Measurements from ENCODE around the gene ADIRF.
"Not testable (repeated sequence)": the region's sequence is repeated elsewhere in the genome, so short reads cannot be mapped to it uniquely, and the experiment has no call there.

Gene ADIRF

DNA sequence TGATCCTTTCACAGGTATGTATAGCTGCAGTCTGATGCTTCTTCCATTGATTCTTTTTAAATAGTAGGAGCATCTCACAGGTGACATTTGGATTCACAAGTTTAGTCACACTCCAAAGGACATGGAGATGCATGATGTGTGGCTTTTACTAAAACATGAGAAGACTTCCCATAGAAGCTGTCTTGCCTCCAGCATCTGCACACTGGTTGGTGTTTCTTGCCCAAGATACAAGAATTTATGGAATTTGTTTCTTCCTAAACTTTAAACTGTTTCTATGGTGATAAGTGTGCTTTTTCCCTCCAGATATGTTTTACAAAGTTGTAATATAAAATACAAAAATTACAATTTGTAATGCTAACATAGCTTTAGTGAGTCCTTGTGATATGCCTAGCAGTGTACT is 24.2 kb downstream of the ADIRF start:
- no peak overlapping the region for H3K27ac ChIP-seq (ENCODE audit: low read depth, low read length)
- H3K4me3 ChIP-seq (ENCODE audit: low read depth, low read length): no peak overlapping the region
- H3K27me3 ChIP-seq (ENCODE audit: control insufficient read depth, insufficient read depth, low read length): no peaks in the 10 kb centered on the region
- no peaks in the 10 kb centered on the region for H3K4me1 ChIP-seq (ENCODE audit: control insufficient read depth, insufficient read depth, low read length)
- H3K36me3 ChIP-seq (ENCODE audit: control insufficient read depth, insufficient read depth, low read length): no peaks in the 10 kb centered on the region
- H3K9ac ChIP-seq (ENCODE audit: low read length): no peak overlapping the region
- H3K9me3 ChIP-seq (ENCODE audit: control insufficient read depth, insufficient read depth, low read depth, low read length): no peaks in the 10 kb centered on the region

DNA sequence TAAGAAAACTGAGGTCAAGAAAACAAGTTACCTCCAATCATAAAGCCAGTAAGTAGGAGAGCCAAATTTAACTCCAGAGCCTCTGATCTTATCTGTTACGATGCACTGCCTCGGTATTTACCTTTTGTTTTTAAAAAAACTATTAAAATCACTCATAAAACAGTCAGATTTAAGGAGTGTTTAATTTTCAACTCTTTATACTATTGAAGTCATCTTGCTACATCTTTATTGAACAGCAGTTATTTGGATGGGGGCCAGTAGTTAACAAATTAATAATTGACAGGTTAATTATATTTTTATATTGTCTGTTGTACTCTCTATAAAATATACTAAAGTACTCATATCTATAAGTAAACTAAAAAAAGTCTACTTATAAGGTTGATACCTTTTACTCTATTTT is 24.6 kb downstream of the ADIRF start:
- Histone ChIP-seq H3K9me3 (ENCODE audit: control insufficient read depth, insufficient read depth, low read depth, low read length) (no peaks in the 10 kb centered on the region), H3K27ac (ENCODE audit: low read depth, low read length) (no peak overlapping the region), H3K4me1 (ENCODE audit: control insufficient read depth, insufficient read depth, low read length) (no peaks in the 10 kb centered on the region), H3K36me3 (ENCODE audit: control insufficient read depth, insufficient read depth, low read length) (no peaks in the 10 kb centered on the region), H3K9ac (ENCODE audit: low read length) (no peak overlapping the region), H3K27me3 (ENCODE audit: control insufficient read depth, insufficient read depth, low read length) (no peaks in the 10 kb centered on the region), H3K4me3 (ENCODE audit: low read depth, low read length) (no peak overlapping the region)

GRCh38 chr10:86999802-87000403 is 31.6 kb downstream of the ADIRF start:
- H3K4me3 ChIP-seq (ENCODE audit: low read depth, low read length); H3K9me3 ChIP-seq (ENCODE audit: control insufficient read depth, insufficient read depth, low read depth, low read length); H3K4me1 ChIP-seq (ENCODE audit: control insufficient read depth, insufficient read depth, low read length); H3K36me3 ChIP-seq (ENCODE audit: control insufficient read depth, insufficient read depth, low read length); H3K27me3 ChIP-seq (ENCODE audit: control insufficient read depth, insufficient read depth, low read length); H3K27ac ChIP-seq (ENCODE audit: low read depth, low read length); H3K9ac ChIP-seq (ENCODE audit: low read length): not testable (repeated sequence)

DNA sequence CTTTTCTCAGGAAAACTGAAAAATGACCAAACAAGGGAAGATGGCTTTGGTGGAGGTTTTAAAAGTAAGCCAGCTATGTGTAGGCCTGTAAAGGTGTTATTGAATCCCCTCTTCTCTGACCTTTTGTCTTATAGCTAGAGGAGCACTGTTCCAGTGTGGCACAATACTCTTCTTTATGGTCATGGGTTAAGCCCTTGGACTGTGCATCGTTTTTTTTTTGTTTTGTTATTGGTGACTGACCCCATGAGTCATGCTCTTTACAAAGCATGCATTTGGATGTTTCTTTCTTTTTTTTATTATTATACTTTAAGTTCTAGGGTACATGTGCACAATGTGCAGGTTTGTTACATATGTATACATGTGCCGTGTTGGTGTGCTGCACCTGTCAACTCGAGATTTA is 32.2 kb downstream of the ADIRF start:
- Histone ChIP-seq H3K4me3 (ENCODE audit: low read depth, low read length) (no peak overlapping the region), H3K27ac (ENCODE audit: low read depth, low read length) (no peak overlapping the region), H3K4me1 (ENCODE audit: control insufficient read depth, insufficient read depth, low read length) (no peaks in the 10 kb centered on the region), H3K36me3 (ENCODE audit: control insufficient read depth, insufficient read depth, low read length) (no peaks in the 10 kb centered on the region), H3K9me3 (ENCODE audit: control insufficient read depth, insufficient read depth, low read depth, low read length) (no peaks in the 10 kb centered on the region), H3K27me3 (ENCODE audit: control insufficient read depth, insufficient read depth, low read length) (no peaks in the 10 kb centered on the region), H3K9ac (ENCODE audit: low read length) (no peak overlapping the region)

GRCh38 chr10:87007124-87007523 is 38.8 kb downstream of the ADIRF start:
- H3K4me1 ChIP-seq (ENCODE audit: control insufficient read depth, insufficient read depth, low read length); H3K27me3 ChIP-seq (ENCODE audit: control insufficient read depth, insufficient read depth, low read length); H3K9me3 ChIP-seq (ENCODE audit: control insufficient read depth, insufficient read depth, low read depth, low read length); H3K9ac ChIP-seq (ENCODE audit: low read length); H3K4me3 ChIP-seq (ENCODE audit: low read depth, low read length); H3K36me3 ChIP-seq (ENCODE audit: control insufficient read depth, insufficient read depth, low read length); H3K27ac ChIP-seq (ENCODE audit: low read depth, low read length): not testable (repeated sequence)

- not testable (repeated sequence) for H3K36me3 ChIP-seq (ENCODE audit: control insufficient read depth, insufficient read depth, low read length); H3K4me1 ChIP-seq (ENCODE audit: control insufficient read depth, insufficient read depth, low read length); H3K9ac ChIP-seq (ENCODE audit: low read length); H3K4me3 ChIP-seq (ENCODE audit: low read depth, low read length); H3K9me3 ChIP-seq (ENCODE audit: control insufficient read depth, insufficient read depth, low read depth, low read length); H3K27me3 ChIP-seq (ENCODE audit: control insufficient read depth, insufficient read depth, low read length); H3K27ac ChIP-seq (ENCODE audit: low read depth, low read length)
Measured at GRCh38 chr10:87007674-87008073, 39.4 kb downstream of the ADIRF start.

- not testable (repeated sequence) for H3K36me3 ChIP-seq (ENCODE audit: control insufficient read depth, insufficient read depth, low read length); H3K4me1 ChIP-seq (ENCODE audit: control insufficient read depth, insufficient read depth, low read length); H3K9ac ChIP-seq (ENCODE audit: low read length); H3K4me3 ChIP-seq (ENCODE audit: low read depth, low read length); H3K27me3 ChIP-seq (ENCODE audit: control insufficient read depth, insufficient read depth, low read length); H3K9me3 ChIP-seq (ENCODE audit: control insufficient read depth, insufficient read depth, low read depth, low read length); H3K27ac ChIP-seq (ENCODE audit: low read depth, low read length)
Measured at GRCh38 chr10:87008303-87008702, 40.0 kb downstream of the ADIRF start.

- not testable (repeated sequence) for H3K27ac ChIP-seq (ENCODE audit: low read depth, low read length); H3K36me3 ChIP-seq (ENCODE audit: control insufficient read depth, insufficient read depth, low read length); H3K4me3 ChIP-seq (ENCODE audit: low read depth, low read length); H3K9me3 ChIP-seq (ENCODE audit: control insufficient read depth, insufficient read depth, low read depth, low read length); H3K9ac ChIP-seq (ENCODE audit: low read length); H3K27me3 ChIP-seq (ENCODE audit: control insufficient read depth, insufficient read depth, low read length); H3K4me1 ChIP-seq (ENCODE audit: control insufficient read depth, insufficient read depth, low read length)
Measured at GRCh38 chr10:87009134-87009696, 40.9 kb downstream of the ADIRF start.

- not testable (repeated sequence) for H3K36me3 ChIP-seq (ENCODE audit: control insufficient read depth, insufficient read depth, low read length); H3K4me1 ChIP-seq (ENCODE audit: control insufficient read depth, insufficient read depth, low read length); H3K27me3 ChIP-seq (ENCODE audit: control insufficient read depth, insufficient read depth, low read length); H3K4me3 ChIP-seq (ENCODE audit: low read depth, low read length); H3K27ac ChIP-seq (ENCODE audit: low read depth, low read length); H3K9ac ChIP-seq (ENCODE audit: low read length); H3K9me3 ChIP-seq (ENCODE audit: control insufficient read depth, insufficient read depth, low read depth, low read length)
Measured at GRCh38 chr10:87013528-87013927, 45.2 kb downstream of the ADIRF start.

DNA sequence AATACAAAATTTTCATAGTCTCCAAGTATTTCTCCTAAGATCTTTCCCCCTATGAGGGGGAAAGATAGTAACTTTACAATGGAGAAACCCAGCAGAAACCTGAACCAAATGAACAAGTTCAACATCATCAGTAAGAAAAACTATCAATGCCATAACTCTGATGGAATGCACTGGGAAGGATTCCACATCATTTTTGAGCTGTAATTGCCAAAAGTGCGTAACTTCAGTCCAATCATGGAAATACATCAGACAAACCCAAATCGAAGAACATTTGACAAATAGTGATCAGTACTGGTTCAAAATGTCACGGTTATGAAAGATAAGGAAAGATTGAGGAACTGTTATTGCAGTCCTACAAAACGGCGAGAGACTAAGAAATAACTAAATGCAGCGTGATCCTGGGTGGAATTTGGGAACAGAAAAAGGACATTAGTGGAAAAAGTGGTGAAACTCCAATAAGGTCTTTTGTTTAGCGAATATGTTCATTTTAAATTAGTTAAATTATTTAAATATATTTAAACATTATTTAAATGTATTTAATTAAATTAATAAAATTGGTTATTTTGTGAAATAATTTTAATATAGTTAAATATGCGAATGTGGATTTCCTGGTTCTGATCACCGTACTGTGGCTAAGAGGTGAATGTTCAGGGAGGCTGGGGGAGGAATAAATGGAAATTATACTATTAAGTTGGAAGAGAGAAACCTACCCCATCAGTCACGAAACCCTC is 46.9 kb downstream of the ADIRF start:
- H3K36me3 ChIP-seq (ENCODE audit: control insufficient read depth, insufficient read depth, low read length); H3K9me3 ChIP-seq (ENCODE audit: control insufficient read depth, insufficient read depth, low read depth, low read length); H3K4me1 ChIP-seq (ENCODE audit: control insufficient read depth, insufficient read depth, low read length); H3K27ac ChIP-seq (ENCODE audit: low read depth, low read length); H3K4me3 ChIP-seq (ENCODE audit: low read depth, low read length); H3K27me3 ChIP-seq (ENCODE audit: control insufficient read depth, insufficient read depth, low read length); H3K9ac ChIP-seq (ENCODE audit: low read length): not testable (repeated sequence)

DNA sequence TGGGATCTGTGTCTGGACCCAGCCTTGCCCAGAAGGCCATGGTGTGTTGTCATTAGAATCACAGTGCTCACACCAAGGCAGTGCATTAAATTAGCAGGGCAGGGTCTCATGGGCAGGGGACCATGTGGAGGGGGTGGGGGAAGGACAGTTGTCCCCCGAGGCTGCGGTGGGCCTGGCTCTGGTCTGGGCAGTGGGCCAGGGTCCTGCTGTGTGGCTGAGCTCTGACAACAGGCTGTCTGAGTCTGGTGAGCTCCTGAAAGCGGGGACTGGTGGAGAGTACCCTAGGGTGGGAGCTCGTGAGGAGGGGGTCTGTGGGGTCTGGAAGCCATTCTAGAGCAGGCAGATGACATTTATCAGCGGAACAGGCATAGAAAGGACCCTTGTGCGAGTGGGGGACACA is 49.8 kb downstream of the ADIRF start:
- not testable (repeated sequence) for H3K9me3 ChIP-seq (ENCODE audit: control insufficient read depth, insufficient read depth, low read depth, low read length); H3K36me3 ChIP-seq (ENCODE audit: control insufficient read depth, insufficient read depth, low read length); H3K27ac ChIP-seq (ENCODE audit: low read depth, low read length); H3K4me1 ChIP-seq (ENCODE audit: control insufficient read depth, insufficient read depth, low read length); H3K4me3 ChIP-seq (ENCODE audit: low read depth, low read length); H3K27me3 ChIP-seq (ENCODE audit: control insufficient read depth, insufficient read depth, low read length); H3K9ac ChIP-seq (ENCODE audit: low read length)

Data from HUES6 (cell line).